Muscle layer of duodenum (tissue), 2 donors: Measurements from ENCODE around the gene MBNL2.
"Not testable (repeated sequence)": the region's sequence is repeated elsewhere in the genome, so short reads cannot be mapped to it uniquely, and the experiment has no call there.

Experiments used
- H3K27ac ChIP-seq: one replicate; pipeline ENCODE4 v1.7.0; 2013; ENCODE audit warnings: mild to moderate bottlenecking, low read length
- H3K27me3 ChIP-seq: one replicate; pipeline ENCODE4 v1.7.0; 2013; ENCODE audit warnings: low read depth, mild to moderate bottlenecking, control low read depth, low read length
- H3K36me3 ChIP-seq, 2 donors: one replicate each; pipeline ENCODE4 v1.7.0; 2013; ENCODE audit warnings: low read length in 2 of 2, control low read depth in 1 of 2, mild to moderate bottlenecking in 1 of 2; ENCODE audit not compliant: insufficient read depth in 2 of 2, control insufficient read depth in 1 of 2
- H3K4me1 ChIP-seq, 2 donors: one replicate each; pipeline ENCODE4 v1.7.0; 2013; ENCODE audit warnings: low read length in 2 of 2, mild to moderate bottlenecking in 2 of 2, control low read depth in 1 of 2, moderate library complexity in 1 of 2; ENCODE audit not compliant: insufficient read depth in 2 of 2, control insufficient read depth in 1 of 2
- H3K4me3 ChIP-seq, 2 donors: one replicate each; pipeline ENCODE4 v1.7.0; 2013; ENCODE audit warnings: low read length in 2 of 2, low read depth in 1 of 2, mild to moderate bottlenecking in 1 of 2
- H3K9me3 ChIP-seq, 2 donors: one replicate each; pipeline ENCODE4 v1.7.0; 2013; ENCODE audit warnings: low read length in 2 of 2, control low read depth in 1 of 2, mild to moderate bottlenecking in 1 of 2; ENCODE audit not compliant: control insufficient read depth in 1 of 2
- donor health status: healthy.

The MBNL2 gene

DNA sequence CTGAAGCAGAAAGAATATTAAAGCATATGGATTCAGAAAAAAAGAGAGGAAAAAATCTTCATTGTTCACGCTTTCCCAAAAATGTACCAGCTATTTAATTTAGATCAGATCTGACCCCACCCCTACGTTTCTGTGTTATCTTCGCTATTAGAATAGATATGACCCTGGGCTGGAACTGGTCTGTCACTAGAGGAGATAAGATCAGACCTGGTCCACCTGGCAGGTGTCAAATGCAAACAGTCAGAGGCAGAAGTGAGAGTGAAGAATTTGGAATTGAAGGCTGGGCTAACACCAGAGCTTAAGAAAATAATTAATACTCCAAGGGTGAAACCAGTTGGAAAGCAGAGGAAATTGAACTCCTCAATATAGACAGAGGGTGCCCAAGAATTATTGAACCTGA, 30.0 kb upstream of the MBNL2 start:
- Histone ChIP-seq H3K9me3 (no peaks in the 10 kb centered on the region), H3K4me1 (no peaks in the 10 kb centered on the region), H3K4me3 (no peak overlapping the region), H3K36me3 (no peaks in the 10 kb centered on the region), H3K27ac (no peak overlapping the region), H3K27me3 (no peaks in the 10 kb centered on the region)

DNA sequence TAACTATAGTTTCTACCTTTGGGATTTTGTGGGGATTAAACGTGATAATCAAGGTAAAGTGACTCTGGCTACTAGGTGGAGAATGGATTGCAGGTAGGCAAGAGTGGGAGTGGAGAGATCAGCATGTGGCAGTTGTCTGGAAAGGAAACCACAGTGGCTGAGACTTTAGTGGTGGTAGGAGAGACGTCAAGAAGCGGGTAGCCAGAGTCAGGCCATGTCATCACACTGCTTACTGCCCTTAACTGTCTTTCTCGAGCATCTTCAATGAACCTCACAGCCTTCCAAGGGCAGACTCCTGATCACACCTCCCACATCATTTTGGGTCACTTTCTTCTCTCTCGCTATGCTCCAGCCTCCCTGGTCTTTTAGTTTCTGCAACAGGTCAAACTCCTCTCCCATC, 28.6 kb upstream of the MBNL2 start:
- Histone ChIP-seq H3K27me3 (no peaks in the 10 kb centered on the region), H3K9me3 (no peaks in the 10 kb centered on the region), H3K27ac (no peak overlapping the region), H3K4me1 (no peaks in the 10 kb centered on the region), H3K4me3 (no peak overlapping the region), H3K36me3 (no peaks in the 10 kb centered on the region)

DNA sequence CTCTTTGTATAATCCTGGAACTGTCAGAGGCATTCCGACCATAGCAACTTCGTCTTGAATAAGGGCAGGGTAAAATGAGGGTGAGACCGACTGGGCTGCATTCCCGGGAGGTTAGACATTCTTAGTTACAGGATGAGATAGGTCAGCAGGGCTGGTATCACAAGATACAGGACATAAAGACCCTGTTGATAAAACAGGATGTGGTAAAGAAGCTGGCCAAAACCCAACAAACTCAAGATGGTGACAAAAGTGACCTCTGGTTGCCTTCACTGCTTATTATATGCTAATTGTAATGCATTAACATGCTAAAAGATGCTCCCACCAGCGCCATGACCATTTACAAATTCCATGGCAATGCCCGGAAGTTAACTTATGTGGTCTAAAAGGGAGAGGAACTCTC, 27.7 kb upstream of the MBNL2 start:
- Histone ChIP-seq H3K9me3 (no peaks in the 10 kb centered on the region), H3K27me3 (no peaks in the 10 kb centered on the region), H3K4me3 (no peak overlapping the region), H3K27ac (no peak overlapping the region), H3K4me1 (no peaks in the 10 kb centered on the region), H3K36me3 (no peaks in the 10 kb centered on the region)

- Histone ChIP-seq H3K4me1 (no peaks in the 10 kb centered on the region), H3K4me3 (no peak overlapping the region), H3K9me3 (no peaks in the 10 kb centered on the region), H3K36me3 (no peaks in the 10 kb centered on the region), H3K27me3 (no peaks in the 10 kb centered on the region), H3K27ac (no peak overlapping the region)
Measured at GRCh38 chr13:97196340-97196739, 25.8 kb upstream of the MBNL2 start.

DNA sequence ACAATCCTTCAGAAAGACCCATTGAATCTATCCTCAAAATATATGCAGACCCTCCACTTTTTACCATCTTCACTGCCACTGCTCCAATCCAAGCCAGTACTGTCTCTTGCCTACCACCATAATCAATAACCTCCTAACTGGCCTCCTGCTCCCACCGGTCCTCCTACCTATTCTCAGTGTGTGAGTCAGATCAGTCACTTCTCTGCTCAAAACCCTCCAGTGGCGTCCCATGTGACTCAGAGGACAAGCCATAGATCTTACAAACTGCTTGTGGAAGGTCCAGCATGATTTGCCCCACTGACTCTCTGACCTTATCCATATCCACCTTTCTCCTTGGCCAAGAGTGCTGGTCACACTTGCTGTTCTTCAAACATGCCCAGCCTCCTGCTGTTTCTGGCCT, 23.4 kb upstream of the MBNL2 start:
- no peaks in the 10 kb centered on the region for H3K36me3 ChIP-seq
- no peaks in the 10 kb centered on the region for H3K9me3 ChIP-seq
- no peaks in the 10 kb centered on the region for H3K27me3 ChIP-seq
- no peaks in the 10 kb centered on the region for H3K4me1 ChIP-seq
- H3K4me3 ChIP-seq, result no peak overlapping the region
- no peak overlapping the region for H3K27ac ChIP-seq

DNA sequence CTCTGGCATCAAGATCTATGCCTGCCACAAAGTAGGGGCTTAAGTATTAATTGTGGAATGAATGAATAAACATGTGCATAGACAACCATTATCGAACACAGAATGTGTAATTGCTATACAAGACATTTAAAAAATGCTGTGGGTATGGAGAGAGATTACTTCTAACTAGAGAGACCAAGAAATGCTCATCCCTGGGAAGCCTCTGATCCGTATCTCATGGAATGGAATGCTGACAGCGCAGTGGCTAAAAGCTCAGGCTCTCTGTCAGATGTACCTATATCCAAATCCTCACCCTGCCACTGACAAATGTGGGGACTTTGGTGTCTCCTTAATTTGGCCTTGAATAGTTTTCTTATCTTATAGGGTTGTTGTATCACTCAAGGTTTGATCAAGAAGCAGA, 22.7 kb upstream of the MBNL2 start:
- Histone ChIP-seq H3K4me3 (no peak overlapping the region), H3K27ac (no peak overlapping the region), H3K4me1 (no peaks in the 10 kb centered on the region), H3K27me3 (no peaks in the 10 kb centered on the region), H3K9me3 (no peaks in the 10 kb centered on the region), H3K36me3 (no peaks in the 10 kb centered on the region)

DNA sequence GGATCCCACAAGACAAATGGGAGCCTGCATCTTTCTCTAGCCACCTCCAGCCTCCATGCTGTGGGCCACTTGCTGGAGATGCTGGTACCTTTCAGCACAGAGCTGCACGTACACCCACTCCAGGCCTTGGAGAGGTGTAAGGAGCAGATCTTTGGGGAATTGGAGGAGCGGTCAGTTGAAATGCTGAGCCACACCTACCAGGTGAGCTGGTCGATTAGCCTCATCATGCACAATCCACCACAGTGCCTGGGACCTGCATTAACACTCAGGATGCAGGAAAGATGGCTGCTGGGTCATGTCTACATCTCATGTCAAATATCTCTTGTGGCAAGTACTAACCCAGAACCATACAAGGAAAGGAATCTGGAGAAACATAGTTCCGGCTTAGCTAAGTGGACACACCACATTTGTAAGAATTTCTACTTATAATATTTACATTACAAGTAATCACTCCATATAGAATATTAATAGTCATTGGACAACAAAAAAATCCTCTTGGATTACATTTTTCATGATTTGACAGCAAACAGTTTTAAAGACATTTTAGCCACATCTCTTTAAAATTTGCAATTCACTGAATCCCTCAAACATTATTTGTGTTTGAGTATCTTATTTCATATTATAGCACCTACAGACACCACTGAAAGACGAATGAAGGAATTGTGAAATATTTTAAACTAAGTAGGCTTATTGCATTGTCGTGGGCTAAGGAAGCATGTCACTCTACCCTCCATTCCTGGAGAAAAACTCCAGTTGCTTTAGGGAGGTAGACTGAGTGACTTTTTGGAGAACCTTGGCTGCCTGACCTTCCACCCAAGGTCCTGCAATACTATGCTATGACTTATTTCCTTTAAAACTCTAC, 21.8 kb upstream of the MBNL2 start:
- Histone ChIP-seq H3K27me3 (no peaks in the 10 kb centered on the region), H3K4me3 (no peak overlapping the region), H3K36me3 (no peaks in the 10 kb centered on the region), H3K27ac (no peak overlapping the region), H3K4me1 (no peaks in the 10 kb centered on the region), H3K9me3 (no peaks in the 10 kb centered on the region)

GRCh38 chr13:97202761-97203160, 19.4 kb upstream of the MBNL2 start:
- no peaks in the 10 kb centered on the region for H3K27me3 ChIP-seq
- no peak overlapping the region for H3K4me3 ChIP-seq
- no peaks in the 10 kb centered on the region for H3K36me3 ChIP-seq
- no peaks in the 10 kb centered on the region for H3K9me3 ChIP-seq
- no peak overlapping the region for H3K27ac ChIP-seq
- no peaks in the 10 kb centered on the region for H3K4me1 ChIP-seq

DNA sequence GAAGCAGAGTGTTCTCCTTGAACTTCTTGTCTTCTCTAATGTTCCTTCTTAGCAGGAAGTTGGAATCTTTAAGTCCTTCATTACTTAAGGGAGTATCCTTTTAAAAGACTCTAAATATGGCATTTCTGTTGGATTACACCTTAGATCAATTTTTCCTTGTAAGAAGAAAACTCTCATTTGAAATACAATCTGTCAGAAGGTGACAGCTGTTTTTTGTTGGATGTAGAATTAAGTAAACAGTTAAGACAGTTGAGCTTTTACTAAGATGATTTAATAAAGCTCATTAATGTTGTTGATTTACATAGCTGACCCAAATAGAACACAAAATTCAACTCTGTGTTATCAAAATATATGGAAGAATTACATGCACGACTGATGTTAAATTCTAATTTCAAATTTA, 16.7 kb upstream of the MBNL2 start:
- no peak overlapping the region for H3K27ac ChIP-seq
- H3K36me3 ChIP-seq, result no peaks in the 10 kb centered on the region
- H3K4me1 ChIP-seq, result no peaks in the 10 kb centered on the region
- H3K4me3 ChIP-seq, result no peak overlapping the region
- H3K9me3 ChIP-seq, result no peaks in the 10 kb centered on the region
- H3K27me3 ChIP-seq, result no peaks in the 10 kb centered on the region

- Histone ChIP-seq H3K27me3 (no peaks in the 10 kb centered on the region), H3K9me3 (no peaks in the 10 kb centered on the region), H3K4me1 (no peaks in the 10 kb centered on the region), H3K4me3 (no peak overlapping the region), H3K36me3 (no peaks in the 10 kb centered on the region), H3K27ac (no peak overlapping the region)
Measured at GRCh38 chr13:97205982-97206381, 16.2 kb upstream of the MBNL2 start.

GRCh38 chr13:97207252-97207651, 14.9 kb upstream of the MBNL2 start:
- H3K9me3 ChIP-seq, H3K4me3 ChIP-seq, H3K27me3 ChIP-seq, H3K36me3 ChIP-seq, H3K4me1 ChIP-seq, H3K27ac ChIP-seq: not testable (repeated sequence)

DNA sequence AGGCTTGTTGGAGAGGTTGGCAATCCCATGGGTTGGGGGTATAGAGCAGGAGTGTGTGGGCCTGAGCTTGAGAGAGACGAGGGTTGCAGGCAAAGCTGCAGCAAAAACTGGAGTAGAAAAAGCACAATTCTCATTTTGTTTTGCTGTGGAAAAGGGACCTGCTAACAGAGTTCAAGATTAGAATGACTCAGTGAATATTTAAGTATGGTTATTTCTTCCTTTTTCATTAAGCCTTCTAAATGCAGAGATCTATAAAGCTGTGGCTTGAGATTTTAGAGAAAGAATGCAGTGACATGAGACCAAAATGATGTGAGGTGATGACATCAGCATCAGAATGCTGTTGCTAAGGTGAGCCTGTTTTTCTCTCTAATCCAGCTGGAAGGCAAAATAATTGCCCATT, 10.8 kb upstream of the MBNL2 start:
- Histone ChIP-seq H3K27ac (no peak overlapping the region), H3K27me3 (no peaks in the 10 kb centered on the region), H3K9me3 (no peaks in the 10 kb centered on the region), H3K4me3 (no peak overlapping the region), H3K4me1 (peaks cover 0 to 3% of the 10 kb centered on the region in 2 donors), H3K36me3 (no peaks in the 10 kb centered on the region)
